ENCODE measurements around the gene ACR.

The ACR gene

DNA sequence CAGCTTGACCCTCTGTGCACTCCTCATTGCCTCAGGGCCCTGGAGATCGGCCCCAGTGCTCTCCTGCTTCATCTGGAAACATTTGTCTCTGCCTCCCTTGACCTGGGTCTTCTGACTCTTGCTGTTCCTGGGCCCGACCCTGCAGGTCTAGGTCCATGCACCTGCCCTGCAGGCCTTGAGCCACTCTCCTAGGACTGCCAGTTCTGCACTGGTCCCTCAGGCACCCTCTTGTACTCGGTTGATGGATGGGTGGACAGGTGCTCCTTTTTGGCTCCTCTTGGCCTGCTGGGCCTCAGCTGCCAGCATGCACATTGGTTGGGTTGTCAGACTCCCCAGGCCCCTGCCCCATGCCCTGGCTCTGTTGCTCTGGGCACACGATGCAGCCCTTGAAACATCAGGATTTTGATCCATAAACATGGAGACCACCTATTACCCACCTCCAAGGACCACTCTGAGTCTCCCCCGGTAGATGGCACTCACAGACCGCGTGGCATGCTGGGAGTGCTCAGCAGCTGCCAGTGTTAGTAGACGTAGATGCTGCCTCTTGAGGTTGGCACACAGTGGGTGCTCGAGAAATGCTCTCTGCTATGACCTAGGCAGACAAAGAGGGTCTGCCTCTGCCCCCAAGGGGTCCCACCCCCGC lies 20.2 kb upstream of the ACR start:
- DNase-seq: no peak

DNA sequence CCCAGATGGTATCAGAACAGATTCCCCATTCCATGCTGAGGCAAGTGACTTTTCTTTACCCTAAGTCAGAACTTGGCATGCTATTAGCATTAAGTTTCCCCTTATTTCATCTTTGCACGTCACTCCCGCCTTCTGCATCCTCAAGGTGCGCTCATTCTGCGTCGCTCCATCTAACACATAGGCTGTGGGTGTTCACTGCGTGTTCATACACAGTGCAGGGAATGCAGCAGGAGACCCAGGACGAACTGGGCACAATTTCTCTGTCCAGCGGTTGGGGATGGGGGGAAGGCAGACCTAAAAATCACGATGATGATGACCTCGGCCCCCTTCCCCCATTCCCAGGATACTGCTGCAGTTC lies 19.7 kb upstream of the ACR start:
- DNase-seq: no peak

DNA sequence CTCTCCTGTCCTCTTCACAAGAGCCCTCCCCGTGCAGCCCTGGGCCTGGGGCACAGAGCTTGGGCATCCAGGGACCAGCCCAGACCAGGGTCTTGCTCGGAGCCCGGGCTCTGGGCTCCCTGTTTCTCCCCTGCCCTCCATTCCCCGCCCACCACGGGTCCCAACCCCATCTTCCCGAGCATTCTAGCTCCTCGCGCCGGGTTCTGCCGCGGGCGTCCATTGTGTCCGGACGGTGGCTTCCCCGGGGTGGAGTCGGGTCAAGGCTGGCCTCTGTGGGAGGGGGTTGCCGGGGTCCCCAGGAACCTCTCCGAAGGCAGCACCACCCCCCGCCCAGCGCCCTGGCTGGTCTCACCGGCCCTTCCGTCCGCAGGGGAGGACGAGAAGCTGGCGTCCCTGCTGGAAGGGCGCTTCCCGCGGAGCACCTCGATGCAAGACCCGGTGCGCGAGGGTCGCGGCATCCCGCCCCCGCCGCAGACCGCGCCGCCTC lies 18.1 kb upstream of the ACR start:
- DNase-seq: no peak

DNA sequence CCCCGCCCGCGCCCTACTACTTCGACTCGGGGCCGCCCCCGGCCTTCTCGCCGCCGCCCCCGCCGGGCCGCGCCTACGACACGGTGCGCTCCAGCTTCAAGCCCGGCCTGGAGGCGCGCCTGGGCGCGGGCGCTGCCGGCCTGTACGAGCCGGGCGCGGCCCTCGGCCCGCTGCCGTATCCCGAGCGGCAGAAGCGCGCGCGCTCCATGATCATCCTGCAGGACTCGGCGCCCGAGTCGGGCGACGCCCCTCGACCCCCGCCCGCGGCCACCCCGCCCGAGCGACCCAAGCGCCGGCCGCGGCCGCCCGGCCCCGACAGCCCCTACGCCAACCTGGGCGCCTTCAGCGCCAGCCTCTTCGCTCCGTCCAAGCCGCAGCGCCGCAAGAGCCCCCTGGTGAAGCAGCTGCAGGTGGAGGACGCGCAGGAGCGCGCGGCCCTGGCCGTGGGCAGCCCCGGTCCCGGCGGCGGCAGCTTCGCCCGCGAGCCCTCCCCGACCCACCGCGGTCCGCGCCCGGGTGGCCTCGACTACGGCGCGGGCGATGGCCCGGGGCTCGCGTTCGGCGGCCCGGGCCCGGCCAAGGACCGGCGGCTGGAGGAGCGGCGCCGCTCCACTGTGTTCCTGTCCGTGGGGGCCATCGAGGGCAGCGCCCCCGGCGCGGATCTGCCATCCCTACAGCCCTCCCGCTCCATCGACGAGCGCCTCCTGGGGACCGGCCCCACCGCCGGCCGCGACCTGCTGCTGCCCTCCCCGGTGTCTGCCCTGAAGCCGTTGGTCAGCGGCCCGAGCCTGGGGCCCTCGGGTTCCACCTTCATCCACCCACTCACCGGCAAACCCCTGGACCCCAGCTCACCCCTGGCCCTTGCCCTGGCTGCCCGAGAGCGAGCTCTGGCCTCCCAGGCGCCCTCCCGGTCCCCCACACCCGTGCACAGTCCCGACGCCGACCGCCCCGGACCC lies 17.4 kb upstream of the ACR start:
- DNase-seq: no peak

DNA sequence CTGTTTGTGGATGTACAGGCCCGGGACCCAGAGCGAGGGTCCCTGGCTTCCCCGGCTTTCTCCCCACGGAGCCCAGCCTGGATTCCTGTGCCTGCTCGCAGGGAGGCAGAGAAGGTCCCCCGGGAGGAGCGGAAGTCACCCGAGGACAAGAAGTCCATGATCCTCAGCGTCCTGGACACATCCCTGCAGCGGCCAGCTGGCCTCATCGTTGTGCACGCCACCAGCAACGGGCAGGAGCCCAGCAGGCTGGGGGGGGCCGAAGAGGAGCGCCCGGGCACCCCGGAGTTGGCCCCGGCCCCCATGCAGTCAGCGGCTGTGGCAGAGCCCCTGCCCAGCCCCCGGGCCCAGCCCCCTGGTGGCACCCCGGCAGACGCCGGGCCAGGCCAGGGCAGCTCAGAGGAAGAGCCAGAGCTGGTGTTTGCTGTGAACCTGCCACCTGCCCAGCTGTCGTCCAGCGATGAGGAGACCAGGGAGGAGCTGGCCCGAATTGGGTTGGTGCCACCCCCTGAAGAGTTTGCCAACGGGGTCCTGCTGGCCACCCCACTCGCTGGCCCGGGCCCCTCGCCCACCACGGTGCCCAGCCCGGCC lies 16.7 kb upstream of the ACR start:
- DNase-seq: no peak

DNA sequence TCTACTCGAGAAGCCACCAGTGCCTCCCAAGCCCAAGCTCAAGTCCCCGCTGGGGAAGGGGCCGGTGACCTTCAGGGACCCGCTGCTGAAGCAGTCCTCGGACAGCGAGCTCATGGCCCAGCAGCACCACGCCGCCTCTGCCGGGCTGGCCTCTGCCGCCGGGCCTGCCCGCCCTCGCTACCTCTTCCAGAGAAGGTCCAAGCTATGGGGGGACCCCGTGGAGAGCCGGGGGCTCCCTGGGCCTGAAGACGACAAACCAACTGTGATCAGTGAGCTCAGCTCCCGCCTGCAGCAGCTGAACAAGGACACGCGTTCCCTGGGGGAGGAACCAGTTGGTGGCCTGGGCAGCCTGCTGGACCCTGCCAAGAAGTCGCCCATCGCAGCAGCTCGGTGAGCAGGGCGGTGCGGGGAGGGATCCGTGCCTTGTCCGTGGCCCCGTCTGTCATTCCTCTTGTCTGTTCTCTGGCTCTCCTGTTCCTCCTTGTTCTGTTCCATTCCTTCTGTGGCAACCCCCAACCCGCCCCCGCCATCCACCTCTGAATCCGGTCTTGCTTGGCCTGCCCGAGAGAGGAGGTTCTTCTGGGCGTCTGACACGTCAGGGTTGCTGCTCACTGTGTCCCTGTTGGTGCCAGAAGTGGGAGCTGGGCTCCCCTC lies 15.8 kb upstream of the ACR start:
- no peak for DNase-seq

DNA sequence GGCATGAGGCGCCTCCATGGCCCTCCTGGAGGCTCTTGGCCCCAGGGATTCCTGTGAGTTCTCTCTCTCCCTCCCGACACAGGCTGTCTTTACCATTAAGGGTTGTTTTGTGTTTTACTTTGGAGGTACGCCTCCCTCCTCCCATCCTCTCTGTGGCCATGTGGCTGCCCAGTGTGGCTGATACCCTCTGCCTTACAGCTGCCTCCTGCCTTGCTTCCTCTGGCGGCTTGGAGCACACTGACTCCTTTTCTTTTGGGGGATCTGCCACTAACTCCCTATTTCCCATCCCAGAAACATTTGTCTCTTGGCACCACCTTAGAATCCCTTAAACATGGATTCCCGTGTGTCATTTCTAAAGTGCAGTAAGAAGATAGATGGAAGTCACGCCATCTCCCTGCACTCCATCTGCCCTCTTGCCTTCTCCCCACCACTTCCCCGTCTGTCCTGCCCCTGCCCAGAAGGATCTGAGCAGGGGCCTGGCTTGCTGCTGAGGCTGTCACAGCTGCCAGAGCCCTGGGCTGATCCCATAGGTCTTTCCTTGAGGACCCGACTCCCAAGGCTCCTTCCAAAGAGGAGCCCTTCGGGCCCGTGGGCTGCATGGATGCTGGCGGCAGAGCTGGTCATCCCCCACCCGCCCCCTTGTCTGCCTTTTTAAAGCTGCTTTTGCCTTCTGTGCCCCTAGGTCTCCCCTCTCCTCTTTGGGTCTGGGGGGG lies 15.1 kb upstream of the ACR start:
- DNase-seq: no peak

DNA sequence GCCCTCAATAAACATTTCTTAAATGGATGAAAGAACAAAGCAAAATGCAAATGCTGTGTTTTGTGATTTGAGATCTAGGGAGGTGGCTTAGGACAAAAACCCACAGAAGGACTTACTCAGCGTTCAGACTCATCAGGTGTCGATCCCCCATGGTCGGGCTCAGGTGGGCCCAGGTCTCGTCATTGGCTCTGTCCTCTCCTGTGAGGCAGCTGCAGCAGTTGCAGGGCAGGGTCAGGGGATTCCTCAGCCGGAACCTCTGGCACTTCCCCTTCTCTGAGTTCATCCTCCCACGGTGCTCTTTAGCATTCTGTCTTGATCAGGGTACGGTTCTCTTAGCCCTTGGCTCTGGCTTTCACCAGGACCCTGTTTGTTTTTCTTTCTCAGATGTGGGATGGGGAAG lies 14.0 kb upstream of the ACR start:
- no peak for DNase-seq

DNA sequence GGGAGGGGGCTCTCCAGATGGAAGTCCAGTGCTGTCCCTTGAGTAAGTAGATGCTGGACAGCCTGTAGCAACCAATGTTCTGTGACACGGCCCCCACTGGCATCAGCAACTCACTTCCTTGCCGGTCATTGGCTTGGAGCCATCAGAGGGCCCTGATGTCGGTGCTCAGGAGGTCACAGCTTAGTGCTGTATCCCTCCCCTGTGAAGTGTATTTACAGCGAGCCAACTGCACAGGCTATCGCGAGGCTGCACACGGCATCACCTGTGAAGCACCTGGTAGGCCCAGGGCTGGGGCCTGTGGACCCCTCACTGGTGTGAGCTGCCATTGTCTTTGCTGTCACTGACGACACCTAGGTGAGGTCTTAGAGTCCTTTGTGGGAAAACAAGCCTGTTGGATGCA lies 13.4 kb upstream of the ACR start:
- DNase-seq: peak; percentile 56

DNA sequence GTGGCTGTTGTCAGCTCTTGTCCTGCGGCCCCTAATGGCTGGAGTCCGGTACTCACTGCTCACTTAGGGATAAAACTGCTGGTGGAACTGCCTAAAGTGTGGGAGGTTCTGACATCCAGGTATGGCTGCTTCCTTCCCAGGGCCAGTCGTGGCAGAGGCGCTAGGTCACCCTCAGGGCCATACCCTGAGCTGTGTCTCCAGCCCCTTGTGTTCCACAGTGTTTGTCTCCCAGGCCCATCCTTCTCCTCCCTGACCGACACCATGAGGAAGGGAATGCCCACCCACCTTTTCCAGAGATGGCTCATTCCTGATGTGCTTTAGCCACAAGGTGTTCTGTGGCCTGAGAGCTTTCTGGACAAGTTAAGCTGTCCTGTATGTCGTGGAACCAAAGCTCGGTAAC lies 12.4 kb upstream of the ACR start:
- DNase-seq: no peak

DNA sequence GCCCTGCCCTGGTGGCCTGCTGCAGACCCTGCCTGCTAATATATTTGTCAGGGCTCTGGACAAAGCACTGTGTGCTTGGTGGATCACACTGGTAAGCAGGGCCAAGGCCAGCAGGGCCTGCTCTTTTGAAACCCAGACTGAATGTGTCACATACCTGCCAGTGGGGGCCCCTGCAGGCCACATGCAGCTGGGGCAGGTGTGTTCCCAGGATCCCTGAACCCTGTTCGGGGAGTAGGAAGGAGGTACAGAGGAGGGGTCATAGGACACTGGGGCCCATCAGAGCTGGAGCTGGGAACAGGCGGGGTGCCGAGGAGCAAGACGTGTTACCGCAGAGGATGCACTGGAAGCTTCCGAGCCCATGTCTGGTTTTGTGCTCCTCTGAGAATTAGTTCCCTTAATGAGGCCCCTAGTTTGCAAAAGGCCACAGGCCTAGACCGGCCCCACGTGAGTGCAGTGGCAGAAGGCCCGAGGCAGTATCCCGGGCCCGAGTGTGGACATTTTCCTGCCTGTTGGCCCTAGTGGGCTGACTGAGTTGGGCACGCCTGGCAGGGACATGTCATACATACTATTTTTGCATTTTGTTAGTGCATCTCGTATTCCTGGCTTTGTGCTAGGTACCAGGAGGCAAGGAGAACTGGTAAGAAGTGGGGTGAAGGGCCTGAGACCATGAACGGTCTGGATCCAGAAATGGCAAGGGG lies 11.2 kb upstream of the ACR start:
- DNase-seq: no peak

DNA sequence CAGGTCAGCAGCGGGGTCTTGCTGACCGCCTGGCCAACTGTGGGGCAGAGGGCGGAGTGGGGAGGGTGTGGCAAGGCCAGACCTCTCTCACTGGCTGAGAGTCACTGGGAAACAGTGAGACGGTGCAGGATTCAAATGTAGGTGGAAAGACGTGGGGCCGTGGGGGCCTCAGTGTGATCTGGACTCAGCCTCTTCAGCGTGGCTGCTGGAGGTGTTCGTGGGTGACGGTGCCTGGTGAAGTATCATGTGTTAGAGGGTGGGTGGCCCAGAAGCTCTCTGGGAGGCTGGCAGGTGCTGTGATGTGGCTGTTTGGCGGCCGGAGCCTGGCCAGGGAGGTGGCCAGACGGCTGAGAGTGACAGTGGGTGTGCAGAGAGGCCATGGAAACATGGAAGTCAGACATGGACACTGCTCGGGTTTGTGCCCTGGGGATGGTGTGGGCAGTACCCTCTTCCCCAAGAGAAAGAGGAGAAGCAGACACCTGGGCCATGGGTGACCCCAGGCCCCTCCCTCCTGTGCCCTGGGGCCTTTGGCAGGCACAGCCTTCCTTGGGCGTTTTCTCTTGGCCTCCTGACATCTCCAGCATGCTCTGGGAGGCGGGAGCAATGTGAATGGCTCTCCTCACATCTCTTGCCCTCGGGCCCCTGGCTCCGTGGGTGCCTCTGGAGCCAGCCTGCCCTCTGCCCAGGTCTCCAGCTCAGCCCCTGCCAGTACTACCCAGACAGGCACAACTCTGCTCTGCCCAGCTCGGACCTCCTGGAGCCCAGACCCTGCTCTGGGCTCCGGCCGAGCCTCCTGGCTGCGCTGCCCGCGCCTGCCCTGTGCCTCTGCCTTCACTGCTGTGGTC lies 10.1 kb upstream of the ACR start:
- no peak for DNase-seq

DNA sequence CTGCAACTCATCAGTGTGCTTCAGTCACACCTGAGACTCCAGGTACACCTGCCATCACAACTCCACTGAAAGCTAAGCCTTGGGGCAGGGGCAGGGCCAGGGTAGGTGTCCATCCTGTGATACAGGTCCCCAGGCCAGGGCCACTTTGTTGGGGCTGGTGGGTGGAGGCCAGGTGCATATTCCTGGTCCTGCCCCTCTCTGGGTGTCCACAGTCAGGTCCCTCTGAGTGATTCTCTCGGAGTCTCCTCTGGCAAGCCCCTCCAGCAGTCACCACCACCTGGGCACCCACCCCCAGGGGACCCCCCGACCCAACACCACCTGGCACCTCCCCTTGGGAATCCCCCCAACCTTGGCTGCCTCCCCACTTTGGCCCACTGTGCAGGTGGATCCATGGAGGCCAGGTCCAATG lies 9.5 kb upstream of the ACR start:
- DNase-seq: no peak

DNA sequence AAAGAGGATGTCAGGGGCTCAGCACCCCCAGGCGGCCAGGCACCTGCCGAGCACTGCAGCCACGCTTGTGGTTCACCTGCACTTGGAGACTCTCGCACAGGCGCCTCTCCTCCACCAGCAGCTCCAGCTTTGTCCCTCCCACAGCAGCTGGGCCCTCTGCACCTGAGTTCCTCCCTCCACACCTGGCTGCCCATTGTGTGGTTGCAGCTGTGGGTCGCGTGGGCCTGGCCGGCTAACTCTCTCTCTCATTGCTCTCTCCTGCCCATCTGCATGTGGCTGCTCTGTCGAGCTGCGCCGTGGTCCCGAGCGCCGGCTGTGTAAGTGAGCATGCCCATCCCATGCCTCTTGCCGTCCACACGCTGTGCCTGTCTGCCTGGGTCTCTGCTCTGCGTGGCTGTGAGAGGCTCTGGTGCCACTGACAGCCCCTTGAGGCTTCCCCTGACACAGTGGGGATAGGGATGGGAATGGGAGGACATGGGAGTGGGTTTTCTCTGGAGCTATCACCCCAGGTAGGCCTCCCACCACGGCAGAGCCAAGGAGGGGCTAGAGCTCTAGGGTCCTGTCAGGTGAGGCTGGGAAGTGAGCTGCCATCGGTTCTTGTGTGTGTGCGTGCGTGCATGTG lies 8.5 kb upstream of the ACR start:
- DNase-seq: peak; percentile 66

DNA sequence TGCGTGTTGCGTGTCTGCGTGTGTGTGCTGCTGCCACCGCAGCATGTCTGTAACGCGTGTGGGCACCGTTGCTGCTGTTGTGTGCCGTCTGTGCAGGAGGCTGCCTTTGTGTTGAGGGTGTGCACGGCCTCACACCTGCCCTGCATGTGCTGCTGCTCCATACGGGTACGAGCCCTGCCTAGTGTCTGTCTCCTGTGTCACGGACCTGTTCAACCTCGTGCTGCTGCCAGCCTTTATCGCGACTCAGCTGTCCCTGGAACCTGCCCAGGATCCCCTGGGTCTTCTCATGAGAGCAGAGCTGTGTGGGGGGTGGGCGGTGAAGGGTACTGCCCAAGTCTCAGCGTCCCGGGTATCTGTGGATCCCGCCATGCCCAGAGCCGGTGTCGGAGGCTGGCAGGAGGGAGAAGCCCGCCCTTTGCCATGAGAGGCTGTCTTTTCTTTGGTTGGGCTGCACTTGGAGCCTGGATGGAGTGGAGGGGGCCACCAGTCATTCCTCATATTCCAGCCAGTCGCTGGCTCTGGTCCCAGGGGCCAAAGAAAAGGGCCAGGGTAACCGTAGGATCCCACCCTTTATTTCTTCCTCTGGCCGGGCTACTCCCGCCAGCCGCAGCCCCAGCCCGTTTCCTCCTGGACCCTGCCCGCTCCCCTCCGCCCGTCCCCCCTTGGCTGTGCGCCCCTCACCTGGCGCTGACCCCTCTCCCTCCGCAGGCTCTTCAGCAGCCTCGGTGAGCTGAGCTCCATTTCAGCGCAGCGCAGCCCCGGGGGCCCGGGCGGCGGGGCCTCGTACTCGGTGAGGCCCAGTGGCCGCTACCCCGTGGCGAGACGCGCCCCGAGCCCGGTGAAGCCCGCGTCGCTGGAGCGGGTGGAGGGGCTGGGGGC lies 7.8 kb upstream of the ACR start:
- DNase-seq: peak; percentile 1

DNA sequence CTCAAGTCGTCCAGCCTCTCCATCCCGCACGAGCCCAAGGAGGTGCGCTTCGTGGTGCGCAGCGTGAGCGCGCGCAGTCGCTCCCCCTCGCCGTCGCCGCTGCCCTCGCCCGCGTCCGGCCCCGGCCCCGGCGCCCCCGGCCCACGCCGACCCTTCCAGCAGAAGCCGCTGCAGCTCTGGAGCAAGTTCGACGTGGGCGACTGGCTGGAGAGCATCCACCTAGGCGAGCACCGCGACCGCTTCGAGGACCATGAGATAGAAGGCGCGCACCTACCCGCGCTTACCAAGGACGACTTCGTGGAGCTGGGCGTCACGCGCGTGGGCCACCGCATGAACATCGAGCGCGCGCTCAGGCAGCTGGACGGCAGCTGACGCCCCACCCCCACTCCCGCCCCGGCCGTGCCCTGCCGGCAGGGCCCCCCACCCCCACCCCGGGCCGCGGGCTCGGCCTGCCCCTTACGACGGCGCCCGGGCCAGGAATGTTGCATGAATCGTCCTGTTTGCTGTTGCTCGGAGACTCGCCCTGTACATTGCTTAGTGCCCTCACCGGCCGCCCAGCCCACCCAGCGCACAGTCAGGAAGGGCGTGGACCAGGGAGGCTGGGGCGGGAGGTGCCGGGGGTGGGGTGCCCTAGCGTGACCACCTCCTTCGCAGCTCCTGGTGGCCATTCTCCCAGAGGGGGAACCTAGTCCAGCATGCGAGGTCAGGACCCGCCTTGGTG lies 6.9 kb upstream of the ACR start:
- DNase-seq: no peak

DNA sequence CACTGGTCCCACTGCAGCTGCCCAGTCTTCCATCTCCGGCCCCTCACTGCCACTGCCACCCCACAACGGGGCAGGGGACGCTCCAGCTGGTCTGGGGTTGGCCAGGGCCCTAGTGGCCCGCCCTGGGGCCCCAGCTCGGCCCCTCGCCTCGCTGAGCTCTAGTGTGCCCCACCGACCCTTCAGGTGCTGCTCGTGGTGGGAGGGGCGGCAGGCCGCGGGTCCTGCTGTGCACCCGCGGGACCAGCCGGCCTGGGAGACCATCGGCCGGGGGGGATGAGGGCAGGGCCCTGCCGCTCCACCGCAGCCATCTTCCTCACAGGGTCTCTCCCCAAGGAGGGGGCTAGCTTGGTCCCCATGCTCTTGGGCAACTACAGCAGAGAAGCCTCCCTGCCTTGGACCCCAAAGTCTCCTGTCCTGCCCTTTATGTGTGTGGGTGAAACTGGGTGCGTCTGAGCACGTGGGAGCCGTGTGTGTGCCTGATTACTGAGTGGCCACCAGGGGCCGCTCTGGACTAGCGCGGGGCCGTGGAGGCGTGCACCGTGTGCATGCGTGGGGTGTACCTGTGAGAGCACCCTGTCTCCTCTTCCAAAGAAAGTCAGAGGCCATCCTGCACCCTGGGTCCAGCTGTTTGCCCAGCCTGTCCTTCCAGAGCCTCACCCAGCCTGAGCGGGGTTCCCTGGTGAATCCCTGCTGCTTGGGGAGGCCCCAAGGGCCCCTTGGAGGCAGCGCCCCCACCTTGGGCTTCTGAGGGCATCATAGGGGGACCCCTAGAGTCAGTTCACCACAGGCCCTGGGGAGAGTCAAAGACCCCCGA lies 6.0 kb upstream of the ACR start:
- peak; percentile 12 for DNase-seq

DNA sequence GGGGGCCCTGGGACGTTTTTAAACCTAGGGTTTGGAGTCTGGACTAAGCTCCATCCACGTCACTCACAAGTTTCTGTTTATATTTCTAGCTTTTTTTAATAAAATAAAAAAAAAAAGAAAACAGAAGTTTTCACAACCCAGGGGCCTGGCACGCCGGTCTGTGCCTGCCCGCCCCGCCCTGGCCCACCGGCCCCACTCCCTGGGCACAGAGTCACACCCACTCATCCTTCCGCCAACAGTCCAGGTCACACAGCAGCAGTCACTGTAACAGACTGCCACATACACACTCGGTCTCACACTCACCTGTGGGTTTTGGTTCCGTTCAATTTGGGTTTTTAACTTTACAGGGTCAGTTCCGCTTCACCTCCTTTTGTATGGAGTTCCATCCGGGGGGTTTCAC lies 5.3 kb upstream of the ACR start:
- no peak for DNase-seq
